ENCODE measurements around the gene C11orf65. TPM values are rescaled to one million over a fixed set of nuclear protein-coding genes. Genes with fewer than 3 reads are reported as not detected.
"Not testable (repeated sequence)": the region's sequence is repeated elsewhere in the genome, so short reads cannot be mapped to it uniquely, and the experiment has no call there.

C11orf65 gene
- total RNA-seq, 1 experiment from 2014 or later, result not detected

DNA sequence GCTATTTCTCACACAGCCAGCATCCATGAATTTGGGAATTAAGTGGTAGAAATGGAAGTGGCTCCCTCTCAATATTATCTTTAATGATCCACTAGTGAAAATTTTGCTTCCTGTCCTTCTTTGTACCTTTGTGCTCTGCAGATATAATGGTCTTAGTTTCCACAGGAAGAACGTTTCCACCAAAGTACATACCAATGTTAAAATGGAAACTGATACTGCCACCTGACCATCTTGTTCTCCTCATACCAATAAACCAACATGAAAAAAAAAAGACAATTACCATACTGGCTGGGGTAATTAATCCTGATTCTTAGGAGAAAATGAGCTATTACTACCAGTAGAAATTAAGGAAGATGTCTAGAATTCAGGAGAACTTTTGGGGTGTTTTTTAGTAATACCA lies 32.3 kb downstream of the C11orf65 start:
- no peak overlapping the region for H3K4me3 Mint-ChIP-seq (ENCODE audit: low read depth, unreplicated experiment)
- H3K36me3 Mint-ChIP-seq (ENCODE audit: insufficient read depth, unreplicated experiment), result no peaks in the 10 kb centered on the region
- TF ChIP-seq, protein P1, sequence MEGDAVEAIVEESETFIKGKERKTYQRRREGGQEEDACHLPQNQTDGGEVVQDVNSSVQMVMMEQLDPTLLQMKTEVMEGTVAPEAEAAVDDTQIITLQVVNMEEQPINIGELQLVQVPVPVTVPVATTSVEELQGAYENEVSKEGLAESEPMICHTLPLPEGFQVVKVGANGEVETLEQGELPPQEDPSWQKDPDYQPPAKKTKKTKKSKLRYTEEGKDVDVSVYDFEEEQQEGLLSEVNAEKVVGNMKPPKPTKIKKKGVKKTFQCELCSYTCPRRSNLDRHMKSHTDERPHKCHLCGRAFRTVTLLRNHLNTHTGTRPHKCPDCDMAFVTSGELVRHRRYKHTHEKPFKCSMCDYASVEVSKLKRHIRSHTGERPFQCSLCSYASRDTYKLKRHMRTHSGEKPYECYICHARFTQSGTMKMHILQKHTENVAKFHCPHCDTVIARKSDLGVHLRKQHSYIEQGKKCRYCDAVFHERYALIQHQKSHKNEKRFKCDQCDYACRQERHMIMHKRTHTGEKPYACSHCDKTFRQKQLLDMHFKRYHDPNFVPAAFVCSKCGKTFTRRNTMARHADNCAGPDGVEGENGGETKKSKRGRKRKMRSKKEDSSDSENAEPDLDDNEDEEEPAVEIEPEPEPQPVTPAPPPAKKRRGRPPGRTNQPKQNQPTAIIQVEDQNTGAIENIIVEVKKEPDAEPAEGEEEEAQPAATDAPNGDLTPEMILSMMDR (IDR thresholded peaks at IDR 0.05; ENCODE audit: unreplicated experiment), result no peak
- CTCF ChIA-PET, result no interaction called here
- no peak overlapping the region for H3K27ac Mint-ChIP-seq (ENCODE audit: unreplicated experiment)
- H3K27me3 Mint-ChIP-seq (ENCODE audit: unreplicated experiment), result no peaks in the 10 kb centered on the region
- BruUV-seq (replicated peaks), result no TSS peak
- no peak for DNase-seq
- no peaks in the 10 kb centered on the region for H3K9me3 Mint-ChIP-seq (ENCODE audit: low read depth, unreplicated experiment)
- intact Hi-C loops (cut with micrococcal nuclease; ENCODE audit: unreplicated experiment), result no loop called here
- no peaks in the 10 kb centered on the region for H3K4me1 Mint-ChIP-seq (ENCODE audit: low read depth, unreplicated experiment)

- Mint-ChIP-seq H3K4me3 (ENCODE audit: low read depth, unreplicated experiment) (no peak overlapping the region), H3K27me3 (ENCODE audit: unreplicated experiment) (no peaks in the 10 kb centered on the region), H3K36me3 (ENCODE audit: insufficient read depth, unreplicated experiment) (no peaks in the 10 kb centered on the region), H3K27ac (ENCODE audit: unreplicated experiment) (no peak overlapping the region), H3K4me1 (ENCODE audit: low read depth, unreplicated experiment) (no peaks in the 10 kb centered on the region), H3K9me3 (ENCODE audit: low read depth, unreplicated experiment) (peaks cover 3% of the 10 kb centered on the region)
- intact Hi-C loops (cut with micrococcal nuclease; ENCODE audit: unreplicated experiment), result no loop called here
- BruUV-seq (replicated peaks), result no TSS peak
- TF ChIP-seq, protein P1 (IDR thresholded peaks at IDR 0.05; ENCODE audit: unreplicated experiment), result no peak
- CTCF ChIA-PET, result no interaction called here
- no peak for DNase-seq
Observed at GRCh38 chr11:108432783-108433182, 34.5 kb downstream of the C11orf65 start.

DNA sequence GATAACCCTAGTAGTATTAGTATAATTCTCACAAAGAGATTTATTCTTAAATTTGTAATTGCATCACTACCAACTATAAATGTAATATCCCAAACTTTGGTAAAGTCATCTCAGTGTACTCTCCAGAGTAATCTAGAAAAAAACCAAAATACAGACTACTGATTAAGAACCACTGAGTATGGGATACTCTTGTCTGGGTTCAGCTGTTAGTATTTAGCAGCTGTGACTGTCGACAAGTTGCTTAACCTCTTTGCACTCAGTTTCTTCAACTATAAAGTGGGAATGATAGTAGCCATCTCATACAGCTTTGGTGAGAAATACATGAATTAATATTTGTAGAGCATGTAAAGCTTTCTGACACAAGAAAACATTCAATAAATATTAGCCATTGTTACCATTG lies 35.3 kb downstream of the C11orf65 start:
- CTCF ChIA-PET, result interaction anchor here (1.6 kb wide), 1 partner anchor 120 kb away, joined by 3 read pairs; no protein-coding TSS in a partner anchor
- H3K27ac Mint-ChIP-seq (ENCODE audit: unreplicated experiment), result no peak overlapping the region
- intact Hi-C loops (cut with micrococcal nuclease; ENCODE audit: unreplicated experiment), result no loop called here
- no peaks in the 10 kb centered on the region for H3K4me1 Mint-ChIP-seq (ENCODE audit: low read depth, unreplicated experiment)
- TF ChIP-seq, protein P1 (IDR thresholded peaks at IDR 0.05; ENCODE audit: unreplicated experiment), result no peak
- H3K9me3 Mint-ChIP-seq (ENCODE audit: low read depth, unreplicated experiment), result peaks cover 3% of the 10 kb centered on the region
- no TSS peak for BruUV-seq (replicated peaks)
- no peak for DNase-seq
- no peak overlapping the region for H3K4me3 Mint-ChIP-seq (ENCODE audit: low read depth, unreplicated experiment)
- no peaks in the 10 kb centered on the region for H3K27me3 Mint-ChIP-seq (ENCODE audit: unreplicated experiment)
- H3K36me3 Mint-ChIP-seq (ENCODE audit: insufficient read depth, unreplicated experiment), result no peaks in the 10 kb centered on the region

GRCh38 chr11:108431370-108431769 lies 36.0 kb downstream of the C11orf65 start:
- TF ChIP-seq, protein P1 (IDR thresholded peaks at IDR 0.05; ENCODE audit: unreplicated experiment), result no peak
- intact Hi-C loops (cut with micrococcal nuclease; ENCODE audit: unreplicated experiment), result no loop called here
- CTCF ChIA-PET, result interaction anchor here (1.6 kb wide), 1 partner anchor 121 kb away, joined by 3 read pairs; no protein-coding TSS in a partner anchor
- H3K4me3 Mint-ChIP-seq (ENCODE audit: low read depth, unreplicated experiment), result no peak overlapping the region
- no peaks in the 10 kb centered on the region for H3K4me1 Mint-ChIP-seq (ENCODE audit: low read depth, unreplicated experiment)
- BruUV-seq (replicated peaks), result no TSS peak
- no peak for DNase-seq
- H3K36me3 Mint-ChIP-seq (ENCODE audit: insufficient read depth, unreplicated experiment), result no peaks in the 10 kb centered on the region
- no peak overlapping the region for H3K27ac Mint-ChIP-seq (ENCODE audit: unreplicated experiment)
- H3K9me3 Mint-ChIP-seq (ENCODE audit: low read depth, unreplicated experiment), result peaks cover 3% of the 10 kb centered on the region
- H3K27me3 Mint-ChIP-seq (ENCODE audit: unreplicated experiment), result no peaks in the 10 kb centered on the region

- intact Hi-C loops (cut with micrococcal nuclease; ENCODE audit: unreplicated experiment), result loop anchor here (1.0 kb wide), 1 partner anchor 231 kb away; no protein-coding TSS in a partner anchor
- CTCF ChIA-PET, result not testable (repeated sequence)
Observed at GRCh38 chr11:108417551-108417950, 49.8 kb downstream of the C11orf65 start.

More at GRCh38 chr11:108417551-108417950, 49.8 kb downstream of the C11orf65 start:
- H3K4me1 Mint-ChIP-seq (ENCODE audit: low read depth, unreplicated experiment); H3K4me3 Mint-ChIP-seq (ENCODE audit: low read depth, unreplicated experiment); BruUV-seq (replicated peaks); H3K9me3 Mint-ChIP-seq (ENCODE audit: low read depth, unreplicated experiment); H3K27ac Mint-ChIP-seq (ENCODE audit: unreplicated experiment); H3K27me3 Mint-ChIP-seq (ENCODE audit: unreplicated experiment); H3K36me3 Mint-ChIP-seq (ENCODE audit: insufficient read depth, unreplicated experiment): not testable (repeated sequence)
- peak; percentile 54 for DNase-seq
